ENCODE measurements around the gene OR1F1. TPM values are rescaled to one million over a fixed set of nuclear protein-coding genes. Genes with fewer than 3 reads are reported as not detected.
"Not testable (repeated sequence)": the region's sequence is repeated elsewhere in the genome, so short reads cannot be mapped to it uniquely, and the experiment has no call there.

OR1F1 gene
- total and polyA plus RNA-seq, 2 donors (not counting 1 experiment from before 2014, with no cell fraction given), result not detected

DNA sequence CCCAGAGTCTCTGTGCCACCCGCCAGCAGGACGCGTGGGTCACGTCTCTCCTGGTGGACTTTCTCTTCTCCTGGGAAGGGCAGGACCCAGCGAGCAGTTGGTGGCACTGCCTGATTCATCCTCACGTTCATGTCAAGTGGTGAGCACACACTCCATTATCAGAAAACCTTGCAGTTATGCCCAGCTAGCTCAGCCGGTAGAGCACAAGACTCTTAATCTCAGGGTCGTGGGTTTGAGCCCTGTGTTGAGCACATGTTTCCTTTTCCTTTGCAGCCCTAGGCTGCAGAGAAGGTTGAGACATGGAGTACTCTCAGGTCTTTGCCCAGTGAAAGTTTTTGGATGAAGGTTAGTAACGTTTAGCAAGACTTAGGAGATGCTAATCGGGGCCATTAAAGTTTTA, 8.0 kb downstream of the OR1F1 start:
- ATAC-seq (ENCODE audit: low read depth) (no peak), DNase-seq (no peak)
- Mint-ChIP-seq H3K9me3 (ENCODE audit: insufficient read depth) (no peaks in the 10 kb centered on the region), H3K27me3 (peaks cover 49% of the 10 kb centered on the region), H3K27ac (no peak overlapping the region), H3K4me1 (peaks cover 5% of the 10 kb centered on the region), H3K4me3 (no peak overlapping the region)
- H3K4me2 ChIP-seq (replicated peaks; ENCODE audit: low read depth, low read length, poor library complexity, severe bottlenecking), result no peak overlapping the region
- intact Hi-C loops (cut with micrococcal nuclease), result no loop called here
- TF ChIP-seq, protein P1, sequence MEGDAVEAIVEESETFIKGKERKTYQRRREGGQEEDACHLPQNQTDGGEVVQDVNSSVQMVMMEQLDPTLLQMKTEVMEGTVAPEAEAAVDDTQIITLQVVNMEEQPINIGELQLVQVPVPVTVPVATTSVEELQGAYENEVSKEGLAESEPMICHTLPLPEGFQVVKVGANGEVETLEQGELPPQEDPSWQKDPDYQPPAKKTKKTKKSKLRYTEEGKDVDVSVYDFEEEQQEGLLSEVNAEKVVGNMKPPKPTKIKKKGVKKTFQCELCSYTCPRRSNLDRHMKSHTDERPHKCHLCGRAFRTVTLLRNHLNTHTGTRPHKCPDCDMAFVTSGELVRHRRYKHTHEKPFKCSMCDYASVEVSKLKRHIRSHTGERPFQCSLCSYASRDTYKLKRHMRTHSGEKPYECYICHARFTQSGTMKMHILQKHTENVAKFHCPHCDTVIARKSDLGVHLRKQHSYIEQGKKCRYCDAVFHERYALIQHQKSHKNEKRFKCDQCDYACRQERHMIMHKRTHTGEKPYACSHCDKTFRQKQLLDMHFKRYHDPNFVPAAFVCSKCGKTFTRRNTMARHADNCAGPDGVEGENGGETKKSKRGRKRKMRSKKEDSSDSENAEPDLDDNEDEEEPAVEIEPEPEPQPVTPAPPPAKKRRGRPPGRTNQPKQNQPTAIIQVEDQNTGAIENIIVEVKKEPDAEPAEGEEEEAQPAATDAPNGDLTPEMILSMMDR (IDR thresholded peaks at IDR 0.05), result no peak
- no peak for TF ChIP-seq EZH2 (IDR thresholded peaks at IDR 0.05; ENCODE audit: borderline replicate concordance, insufficient read depth, low read depth, low read length, poor library complexity, severe bottlenecking)
- H3K27ac ChIP-seq (ENCODE audit: low read length in 2 of 2), result no peak overlapping the region
- ChIA-PET CTCF (no interaction called here), POLR2A (no interaction called here)
- peaks cover 0 to 54% (median 36%) of the 10 kb centered on the region in 4 experiments for H3K27me3 ChIP-seq (replicated peaks in 1 of 4; ENCODE audit: control extremely low read depth in 1 of 4, control insufficient read depth in 3 of 4, insufficient read depth in 4 of 4, low read length in 3 of 4)
- WGBS (ENCODE audit: insufficient coverage), result 67% methylated on average over 8 of the region's 10 CpGs
- no peak overlapping the region for H3K4me3 ChIP-seq (ENCODE audit: control extremely low read depth in 1 of 5, extremely low read depth in 1 of 5, insufficient read depth in 1 of 5, low read depth in 2 of 5, low read length in 4 of 5)
- no peak overlapping the region for H2AFZ ChIP-seq (ENCODE audit: insufficient read depth, low read depth, low read length, poor library complexity, severe bottlenecking)
- no peaks in the 10 kb centered on the region for H4K20me1 ChIP-seq (ENCODE audit: control insufficient read depth, insufficient read depth, low read length, poor library complexity, severe bottlenecking)
- H3K9ac ChIP-seq (ENCODE audit: low read length), result no peak overlapping the region
- no peaks in the 10 kb centered on the region for H3K79me2 ChIP-seq (ENCODE audit: control insufficient read depth, insufficient read depth, low read length)
- peaks cover 0 to 37% (median 3%) of the 10 kb centered on the region in 3 donors for H3K9me3 ChIP-seq (ENCODE audit: control extremely low read depth in 1 of 3, control insufficient read depth in 2 of 3, insufficient read depth in 1 of 3, low read length in 2 of 3)
- H3K36me3 ChIP-seq (replicated peaks in 1 of 2; ENCODE audit: control extremely low read depth in 1 of 2, control insufficient read depth in 1 of 2, extremely low read depth in 1 of 2, insufficient read depth in 2 of 2, low read length in 1 of 2), result no peaks in the 10 kb centered on the region
- H3K4me1 ChIP-seq (ENCODE audit: control insufficient read depth in 2 of 2, insufficient read depth in 2 of 2, low read length in 2 of 2), result peaks cover 1 to 5% of the 10 kb centered on the region in 2 donors

DNA sequence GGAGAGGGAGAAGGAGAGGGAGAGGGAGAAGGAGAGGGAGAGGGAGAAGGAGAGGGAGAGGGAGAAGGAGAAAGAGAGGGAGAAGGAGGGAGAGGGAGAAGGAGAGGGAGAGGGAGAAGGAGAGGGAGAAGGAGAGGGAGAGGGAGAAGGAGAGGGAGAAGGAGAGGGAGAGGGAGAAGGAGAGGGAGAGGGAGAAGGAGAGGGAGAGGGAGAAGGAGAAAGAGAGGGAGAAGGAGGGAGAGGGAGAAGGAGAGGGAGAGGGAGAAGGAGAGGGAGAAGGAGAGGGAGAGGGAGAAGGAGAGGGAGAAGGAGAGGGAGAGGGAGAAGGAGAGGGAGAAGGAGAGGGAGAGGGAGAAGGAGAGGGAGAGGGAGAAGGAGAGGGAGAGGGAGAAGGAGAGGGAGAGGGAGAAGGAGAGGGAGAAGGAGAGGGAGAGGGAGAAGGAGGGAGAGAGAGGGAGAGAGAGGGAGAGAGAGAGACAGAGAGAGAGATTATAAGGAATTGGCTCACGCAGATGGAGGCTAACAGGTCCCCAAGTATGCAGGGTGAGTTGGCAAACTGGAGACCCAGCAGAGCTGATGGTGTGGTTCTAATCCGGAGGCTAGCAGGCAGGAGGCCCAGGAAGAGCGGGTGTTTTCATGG, 9.8 kb downstream of the OR1F1 start:
- H3K4me2 ChIP-seq (replicated peaks; ENCODE audit: low read depth, low read length, poor library complexity, severe bottlenecking); H4K20me1 ChIP-seq (ENCODE audit: control insufficient read depth, insufficient read depth, low read length, poor library complexity, severe bottlenecking); H3K9me3 Mint-ChIP-seq (ENCODE audit: insufficient read depth); H2AFZ ChIP-seq (ENCODE audit: insufficient read depth, low read depth, low read length, poor library complexity, severe bottlenecking); H3K4me3 Mint-ChIP-seq; H3K36me3 ChIP-seq (replicated peaks in 1 of 2; ENCODE audit: control extremely low read depth in 1 of 2, control insufficient read depth in 1 of 2, extremely low read depth in 1 of 2, insufficient read depth in 2 of 2, low read length in 1 of 2); H3K4me3 ChIP-seq (ENCODE audit: control extremely low read depth in 1 of 5, extremely low read depth in 1 of 5, insufficient read depth in 1 of 5, low read depth in 2 of 5, low read length in 4 of 5); ATAC-seq (ENCODE audit: low read depth); H3K4me1 ChIP-seq (ENCODE audit: control insufficient read depth in 2 of 2, insufficient read depth in 2 of 2, low read length in 2 of 2); intact Hi-C loops (cut with micrococcal nuclease); H3K27ac ChIP-seq (ENCODE audit: low read length in 2 of 2); H3K4me1 Mint-ChIP-seq; POLR2A ChIA-PET; H3K79me2 ChIP-seq (ENCODE audit: control insufficient read depth, insufficient read depth, low read length); DNase-seq; CTCF ChIA-PET; H3K9ac ChIP-seq (ENCODE audit: low read length); H3K27ac Mint-ChIP-seq: not testable (repeated sequence)
- WGBS (ENCODE audit: insufficient coverage), result 87% methylated on average over 3 of the region's 3 CpGs
- H3K27me3 ChIP-seq (replicated peaks in 1 of 4; ENCODE audit: control extremely low read depth in 1 of 4, control insufficient read depth in 3 of 4, insufficient read depth in 4 of 4, low read length in 3 of 4), result peaks cover 0 to 39% (median 23%) of the 10 kb centered on the region in 4 experiments
- H3K27me3 Mint-ChIP-seq, result peaks cover 45% of the 10 kb centered on the region
- peaks cover 0 to 19% (median 0%) of the 10 kb centered on the region in 3 donors for H3K9me3 ChIP-seq (ENCODE audit: control extremely low read depth in 1 of 3, control insufficient read depth in 2 of 3, insufficient read depth in 1 of 3, low read length in 2 of 3)
